GM19463 (cell line): ENCODE results near the gene SIT1.

Experiments
- ATAC-seq: cut with Tn5 transposase; IDR thresholded peaks from one replicate; pipeline ENCODE4 v1.9.1; 2021; ENCODE audit warnings: mild to moderate bottlenecking, moderate library complexity; ENCODE audit not compliant: unreplicated experiment

Gene SIT1

GRCh38 chr9:35609001-35609819 is 41.5 kb downstream of the SIT1 start:
- no peak for ATAC-seq

GRCh38 chr9:35608221-35608620 is 42.5 kb downstream of the SIT1 start:
- no peak for ATAC-seq

GRCh38 chr9:35606726-35607125 is 44.0 kb downstream of the SIT1 start:
- ATAC-seq = no peak

- ATAC-seq = no peak
These were observed 44.6 kb downstream of the SIT1 start for GRCh38 chr9:35606138-35606504.

GRCh38 chr9:35605351-35606137 is 45.2 kb downstream of the SIT1 start:
- ATAC-seq = peak; percentile 4

GRCh38 chr9:35604578-35605350 is 46.0 kb downstream of the SIT1 start, which contains the start of gene TESK1:
Gene TESK1 (plus strand): TSS chr9:35605262. CDS start chr9:35605620, 358 bp downstream.
- ATAC-seq = peak; percentile 40

GRCh38 chr9:35603986-35604577 is 46.6 kb downstream of the SIT1 start:
- peak; percentile 88 for ATAC-seq

GRCh38 chr9:35603506-35603985 is 47.2 kb downstream of the SIT1 start:
- no peak for ATAC-seq

- ATAC-seq = no peak
These were observed 50.7 kb downstream of the SIT1 start for GRCh38 chr9:35599763-35600604.
